Measurements from ENCODE around the gene ANXA9.

The ANXA9 gene

GRCh38 chr1:151003180-151003579 lies 21.1 kb downstream of the ANXA9 start:
- no peak for DNase-seq (ENCODE audit: low spot score)

DNA sequence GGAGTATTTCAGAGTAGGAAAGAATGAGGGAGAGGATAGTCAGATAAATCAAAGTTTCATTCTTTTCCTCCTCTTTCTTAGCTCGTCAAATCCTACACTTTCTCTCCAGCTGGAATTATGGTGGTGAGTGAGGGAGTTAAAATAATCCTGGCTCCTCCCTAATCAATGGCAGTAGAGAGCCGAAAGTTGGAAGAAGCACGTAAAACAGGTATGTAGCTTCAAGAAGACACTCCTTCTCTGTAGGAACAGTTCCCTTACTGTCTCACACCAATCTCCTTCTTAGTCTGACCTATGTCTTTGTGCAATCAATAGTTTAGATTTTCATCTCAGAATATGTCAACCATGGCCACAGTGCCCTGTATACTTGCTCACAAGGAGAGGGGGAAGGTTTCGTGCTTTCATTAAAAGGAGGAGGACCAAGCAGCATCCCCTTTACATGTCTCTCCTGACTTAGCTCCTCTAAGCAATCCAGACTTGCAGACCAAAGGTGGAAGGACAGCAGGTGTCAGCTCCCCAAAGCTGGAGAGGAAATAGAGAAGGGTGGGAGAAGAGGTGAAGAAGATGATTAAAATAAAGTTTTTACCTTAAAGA lies 23.7 kb downstream of the ANXA9 start:
- no peak for DNase-seq (ENCODE audit: low spot score)

DNA sequence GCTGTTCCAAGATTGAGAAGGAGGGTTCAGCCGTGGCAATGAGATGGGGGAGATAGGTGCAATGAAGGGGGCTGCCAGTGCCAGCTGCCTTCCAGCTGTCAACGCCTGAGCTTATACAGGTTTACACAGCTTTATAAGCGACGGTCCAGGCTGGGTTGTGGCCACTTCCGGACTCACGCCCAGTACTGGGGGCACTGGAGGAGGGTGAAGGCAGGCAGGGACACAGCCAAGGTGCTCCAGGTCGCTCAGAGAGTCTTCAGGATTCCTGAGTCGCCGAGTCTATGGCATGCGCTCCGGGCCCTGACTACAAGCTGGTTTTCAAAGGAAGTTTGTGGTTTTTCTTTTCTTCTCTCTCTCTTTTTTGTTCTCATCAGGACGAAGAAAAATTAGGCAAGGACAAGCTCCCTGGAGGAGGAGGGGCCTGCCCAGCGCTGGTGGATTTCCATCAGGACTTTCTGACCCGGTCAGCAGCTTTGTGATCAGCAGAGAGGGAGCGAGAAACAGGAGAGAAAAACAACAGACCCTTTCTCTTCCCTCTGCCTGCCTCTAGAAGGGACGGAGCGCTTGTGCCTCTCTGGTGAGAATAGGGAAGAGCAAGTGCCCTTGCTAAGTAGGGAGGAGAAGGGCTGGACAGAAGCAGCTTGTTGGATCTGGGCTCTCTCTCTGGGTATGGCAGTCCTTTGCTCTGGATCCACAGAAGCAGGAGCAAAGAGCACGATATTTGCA lies 24.4 kb downstream of the ANXA9 start, which contains the start of gene MINDY1:
Gene MINDY1 (minus strand): TSS at position 576 of the 726 bp plus-strand sequence. CDS start 4,285 bp downstream, outside the sequence.
- peak; percentile 25 for DNase-seq (ENCODE audit: low spot score)

DNA sequence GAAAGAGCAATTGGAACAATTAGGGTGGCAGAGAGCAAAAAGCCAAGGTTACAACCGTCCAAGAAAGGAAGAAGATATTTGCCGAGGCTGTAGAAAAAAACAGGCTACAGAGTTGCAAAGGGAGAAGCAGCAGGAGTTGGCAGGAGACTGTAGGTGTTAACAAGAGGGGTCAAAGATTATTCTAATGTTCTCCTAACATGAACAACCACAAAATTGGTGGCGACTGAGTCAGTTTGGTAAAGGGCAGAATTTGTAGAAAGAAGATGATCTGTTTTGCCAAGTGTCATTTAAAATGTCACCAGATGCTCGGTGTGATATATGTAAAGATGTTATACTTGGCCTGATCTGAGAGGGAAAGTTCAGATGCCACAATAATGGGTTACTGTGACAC lies 25.8 kb downstream of the ANXA9 start:
- DNase-seq (ENCODE audit: low spot score), result no peak

DNA sequence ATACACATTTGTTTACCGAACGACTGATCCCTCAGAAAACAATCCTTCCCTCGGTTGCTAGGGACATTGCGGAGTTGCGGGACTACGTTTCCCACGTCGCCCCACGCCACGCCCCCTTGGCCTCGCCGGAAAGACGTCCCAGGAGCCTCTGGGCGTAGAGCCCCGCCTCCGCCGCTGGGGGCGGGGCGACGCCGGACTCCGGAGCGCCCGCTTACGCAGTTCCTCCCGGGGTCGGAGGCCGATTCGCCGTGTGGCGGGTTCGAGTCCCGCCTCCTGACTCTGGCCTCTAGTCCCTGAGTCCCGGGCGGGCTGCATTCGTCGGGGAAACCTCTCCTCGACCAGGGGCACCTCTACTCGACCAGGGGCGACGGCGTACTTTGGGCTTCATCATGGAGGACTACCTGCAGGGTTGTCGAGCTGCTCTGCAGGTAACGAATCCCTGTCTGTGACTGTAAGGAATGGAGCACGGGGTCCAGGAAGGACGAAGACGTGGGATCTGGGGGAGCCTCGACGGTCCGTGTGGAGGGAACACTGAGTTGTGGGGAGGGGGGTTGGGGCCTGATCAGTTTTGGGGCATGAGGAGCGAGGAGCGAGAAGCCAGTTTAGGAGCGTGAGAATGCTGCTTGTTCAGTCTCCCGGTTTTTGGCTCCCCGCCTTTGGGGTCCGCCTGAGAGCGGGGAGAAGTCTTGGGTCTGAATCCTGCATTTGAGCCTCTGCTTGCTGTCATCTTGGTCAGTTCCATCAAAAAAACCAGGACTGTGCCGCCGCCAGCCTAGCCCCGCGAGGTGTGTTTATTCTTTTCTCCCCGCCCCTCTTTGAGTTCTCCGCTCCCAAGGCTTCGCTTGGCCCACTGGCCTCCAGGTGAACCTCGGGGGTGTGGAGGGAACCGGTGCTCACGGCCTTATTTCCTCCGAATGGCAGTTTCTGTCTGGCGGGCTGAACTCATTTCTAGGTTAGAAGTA lies 26.4 kb downstream of the ANXA9 start, which contains the start of gene PRUNE1:
Gene PRUNE1 (plus strand): TSS at position 206 of the 962 bp plus-strand sequence. CDS start 184 bp downstream, at position 390.
- peak; percentile 99 for DNase-seq (ENCODE audit: low spot score)

- DNase-seq (ENCODE audit: low spot score), result no peak
Measured at GRCh38 chr1:151009206-151009587, 27.1 kb downstream of the ANXA9 start.

GRCh38 chr1:151009674-151010345 lies 27.7 kb downstream of the ANXA9 start:
- DNase-seq (ENCODE audit: low spot score), result no peak

GRCh38 chr1:151010346-151010726 lies 28.2 kb downstream of the ANXA9 start:
- DNase-seq (ENCODE audit: low spot score), result no peak

DNA sequence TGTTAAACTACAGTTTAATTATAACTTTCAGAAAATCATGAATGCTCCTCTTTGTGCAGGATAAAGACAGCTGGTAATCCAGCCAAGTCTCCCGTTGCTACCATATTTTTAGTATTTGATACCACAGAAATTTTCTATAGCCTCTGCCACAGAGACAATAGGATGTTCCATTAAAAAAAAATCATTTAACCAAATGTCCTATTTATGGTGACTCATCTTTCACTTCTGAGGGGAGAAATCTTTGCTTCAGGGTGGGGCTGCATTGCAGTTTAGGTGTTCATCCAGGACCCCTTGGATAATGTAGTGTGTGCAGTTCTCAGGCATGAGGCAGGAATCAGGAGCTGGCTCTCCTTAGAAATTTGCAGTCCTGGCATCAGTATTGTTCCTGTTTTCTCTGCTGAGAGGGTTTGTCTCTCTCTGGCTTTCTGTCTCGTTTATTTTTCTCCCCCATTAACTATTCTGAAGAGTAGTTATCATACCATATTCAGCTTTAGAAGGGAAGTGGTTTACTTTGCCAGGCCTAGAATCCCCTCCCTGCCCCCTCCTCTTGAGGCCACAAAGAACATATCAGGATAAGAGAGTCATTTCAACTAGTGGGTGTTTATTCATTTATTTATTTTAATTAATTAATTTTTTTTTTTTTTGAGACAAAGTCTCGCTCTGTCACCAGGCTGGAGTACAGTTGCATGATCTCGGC lies 29.2 kb downstream of the ANXA9 start:
- no peak for DNase-seq (ENCODE audit: low spot score)

- no peak for DNase-seq (ENCODE audit: low spot score)
Measured at GRCh38 chr1:151012684-151013471, 30.8 kb downstream of the ANXA9 start.

DNA sequence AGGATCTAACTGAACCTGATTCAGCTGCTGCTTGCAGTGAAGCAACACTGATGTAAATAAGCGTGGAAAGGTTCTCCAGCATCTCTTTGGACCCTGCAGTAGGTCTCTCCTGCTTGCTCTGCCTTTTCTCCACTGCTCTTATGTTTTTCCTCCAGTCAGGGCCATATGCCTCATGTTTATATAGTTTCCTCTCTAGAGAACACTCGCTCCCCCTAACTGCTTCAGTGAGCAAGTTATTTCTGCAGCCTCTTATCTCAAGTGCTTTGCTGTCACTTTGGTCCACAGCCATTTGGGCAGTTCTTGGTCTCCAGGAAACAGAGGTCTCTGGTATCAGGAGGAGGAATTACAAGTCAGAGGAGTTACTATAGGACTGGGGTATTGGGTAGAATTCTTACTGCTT lies 31.4 kb downstream of the ANXA9 start:
- no peak for DNase-seq (ENCODE audit: low spot score)

GRCh38 chr1:151024540-151025146 lies 42.6 kb downstream of the ANXA9 start:
- peak; percentile 90 for DNase-seq (ENCODE audit: low spot score)

DNA sequence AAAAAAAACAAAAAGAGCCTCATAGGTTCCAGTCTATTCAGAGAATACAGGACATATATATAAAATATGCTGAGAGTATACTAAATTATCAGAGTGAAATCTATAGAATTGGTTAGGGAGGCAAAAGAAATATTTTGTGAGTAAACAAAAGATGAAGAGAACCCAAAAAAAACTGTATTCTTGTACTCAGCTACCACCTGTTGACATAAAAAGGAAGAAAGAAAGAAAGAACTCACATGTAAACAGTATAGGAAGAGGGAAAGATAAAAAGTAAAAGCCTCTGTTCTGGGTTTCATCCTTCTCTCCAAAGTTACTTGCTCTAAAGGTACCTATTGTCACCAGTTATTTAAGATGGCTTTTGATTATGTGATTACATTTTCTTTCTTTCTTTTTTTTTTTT lies 44.4 kb downstream of the ANXA9 start:
- no peak for DNase-seq (ENCODE audit: low spot score)

DNA sequence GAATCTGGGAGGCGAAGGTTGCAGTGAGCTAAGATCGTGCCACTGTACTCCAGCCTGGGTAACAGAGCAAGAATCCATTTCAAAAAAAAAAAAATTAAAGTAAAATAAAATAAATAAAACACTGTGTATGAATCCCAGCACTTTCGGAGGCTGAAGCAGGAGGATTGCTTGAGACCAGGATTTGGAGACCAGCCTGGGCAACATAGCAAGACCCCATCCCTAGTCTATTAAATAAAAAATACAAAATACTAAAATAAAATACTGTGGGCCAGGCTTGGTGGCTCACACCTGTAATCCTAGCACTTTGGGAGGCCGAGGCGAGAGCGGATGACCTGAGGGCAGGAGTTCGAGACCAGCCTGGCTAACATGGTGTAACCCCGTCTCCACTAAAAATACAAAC lies 50.1 kb downstream of the ANXA9 start:
- DNase-seq (ENCODE audit: low spot score), result no peak

GRCh38 chr1:151035167-151035566 lies 53.1 kb downstream of the ANXA9 start:
- no peak for DNase-seq (ENCODE audit: low spot score)

- DNase-seq (ENCODE audit: low spot score), result no peak
Measured at GRCh38 chr1:151036356-151036755, 54.3 kb downstream of the ANXA9 start, which contains the start of gene BNIPL. BNIPL (plus strand) TSS chr1:151036586; CDS start chr1:151036726, 140 bp downstream.

DNA sequence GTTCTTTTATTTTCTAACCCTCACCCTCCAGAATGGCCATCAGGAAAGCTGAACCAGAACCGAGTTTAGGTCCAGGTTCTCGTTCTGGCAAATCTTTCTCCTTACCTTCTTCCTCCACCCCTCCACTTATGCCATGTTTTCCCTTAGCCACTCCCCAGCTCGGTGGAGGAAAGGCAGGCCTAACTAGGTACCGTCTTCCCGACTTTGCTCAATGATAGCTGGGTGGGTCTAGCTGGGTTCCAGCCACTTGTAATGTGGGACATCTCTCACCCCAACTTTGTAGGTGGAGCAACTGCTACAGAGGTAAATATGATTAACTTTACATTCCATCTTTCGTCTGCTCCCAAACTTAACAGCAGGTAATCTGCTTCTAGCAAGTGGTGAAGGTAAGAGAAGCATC lies 54.9 kb downstream of the ANXA9 start:
- DNase-seq (ENCODE audit: low spot score), result no peak

GRCh38 chr1:151039521-151039920 lies 57.4 kb downstream of the ANXA9 start:
- no peak for DNase-seq (ENCODE audit: low spot score)

DNA sequence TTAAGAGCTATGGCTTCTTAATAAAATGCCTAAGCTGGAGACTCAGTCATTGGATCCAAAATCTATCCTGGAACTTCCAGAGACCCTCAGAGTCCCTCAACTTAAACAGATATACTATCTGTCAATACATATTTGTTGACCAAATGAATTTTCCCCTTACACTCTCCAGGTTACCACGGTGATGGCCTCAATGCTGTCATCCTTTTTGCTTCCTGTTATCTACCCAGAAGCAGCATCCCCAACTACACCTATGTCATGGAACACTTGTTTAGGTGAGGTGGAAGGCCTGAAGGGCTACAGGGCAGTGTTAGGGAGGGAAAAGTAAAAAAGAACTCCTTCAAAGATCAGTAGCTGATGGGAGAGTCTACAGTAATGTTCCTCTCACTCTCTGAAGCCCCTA lies 61.1 kb downstream of the ANXA9 start:
- no peak for DNase-seq (ENCODE audit: low spot score)

Data from CD4-positive, alpha-beta T cell treated with Interleukin-15 for 4 hours (primary cell).